ENCODE measurements around the gene GID8. TPM values are rescaled to one million over a fixed set of nuclear protein-coding genes. Genes with fewer than 3 reads are reported as not detected.

GID8 gene
- total RNA-seq, 1 donor from 2014 or later = 31.5 TPM

- no peak for DNase-seq (ENCODE audit: low spot score)
These were observed 31.3 kb downstream of the GID8 start for GRCh38 chr20:62969179-62969760.

- no peak for DNase-seq (ENCODE audit: low spot score)
These were observed 32.0 kb downstream of the GID8 start for GRCh38 chr20:62969939-62970306.

- no peak for DNase-seq (ENCODE audit: low spot score)
These were observed 32.6 kb downstream of the GID8 start for GRCh38 chr20:62970307-62971210.

DNA sequence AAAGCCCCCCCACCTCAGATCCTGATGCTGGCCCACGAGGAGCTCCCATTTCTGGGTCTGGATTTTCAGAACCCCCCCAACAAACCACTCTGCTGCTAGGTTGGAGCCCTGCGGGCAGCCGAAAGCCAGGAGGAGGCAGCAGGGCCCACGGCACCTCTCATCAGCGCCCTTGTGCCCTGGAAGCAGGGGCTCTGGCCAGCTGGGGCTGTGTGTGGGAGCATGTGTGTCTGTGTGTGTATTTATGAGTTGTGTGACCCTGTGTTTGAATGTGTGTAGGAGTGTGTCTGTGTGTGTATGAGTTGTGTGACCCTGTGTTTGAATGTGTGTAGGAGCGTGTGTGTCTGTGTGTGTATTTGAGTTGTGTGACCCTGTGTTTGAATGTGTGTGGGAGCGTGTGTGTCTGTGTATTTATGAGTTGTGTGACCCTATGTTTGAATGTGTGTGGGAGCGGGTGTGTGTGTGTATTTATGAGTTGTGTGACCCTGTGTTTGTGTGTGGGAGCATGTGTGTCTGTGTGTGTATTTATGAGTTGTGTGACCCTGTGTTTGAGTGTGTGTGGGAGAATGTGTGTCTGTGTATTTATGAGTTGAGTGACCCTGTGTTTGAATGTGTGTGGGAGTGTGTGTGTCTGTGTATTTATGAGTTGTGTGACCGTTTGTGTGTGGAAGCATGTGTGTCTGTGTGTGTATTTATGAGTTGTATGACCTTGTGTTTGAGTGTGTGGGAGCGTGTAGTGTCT lies 33.4 kb downstream of the GID8 start:
- DNase-seq (ENCODE audit: low spot score) = no peak

GRCh38 chr20:62971950-62972844 lies 34.2 kb downstream of the GID8 start:
- DNase-seq (ENCODE audit: low spot score) = peak; percentile 85

GRCh38 chr20:62972845-62973745 lies 35.1 kb downstream of the GID8 start:
- no peak for DNase-seq (ENCODE audit: low spot score)

GRCh38 chr20:62975251-62975760 lies 37.4 kb downstream of the GID8 start:
- DNase-seq (ENCODE audit: low spot score) = no peak

GRCh38 chr20:62975812-62976508 lies 38.0 kb downstream of the GID8 start:
- DNase-seq (ENCODE audit: low spot score) = no peak

DNA sequence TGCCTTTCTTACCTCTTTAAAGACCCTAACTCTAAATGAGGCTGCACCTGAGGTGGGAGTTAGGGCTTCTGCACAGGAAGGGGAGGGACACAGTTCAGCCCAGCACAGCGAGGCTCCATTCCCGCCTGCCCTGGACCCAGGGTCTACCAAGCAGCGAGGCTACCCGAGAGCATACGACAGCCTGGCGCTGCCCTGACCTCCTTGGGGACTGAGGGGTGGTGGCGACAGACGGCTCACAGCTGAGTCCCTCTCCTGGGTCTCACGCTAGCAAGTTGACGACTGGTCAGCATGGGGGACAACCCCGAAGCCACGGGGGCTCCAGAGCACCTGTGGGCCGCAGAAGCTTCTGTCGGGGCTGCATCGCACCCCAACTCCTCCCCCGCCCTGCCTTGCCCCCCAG lies 38.9 kb downstream of the GID8 start:
- DNase-seq (ENCODE audit: low spot score) = no peak

DNA sequence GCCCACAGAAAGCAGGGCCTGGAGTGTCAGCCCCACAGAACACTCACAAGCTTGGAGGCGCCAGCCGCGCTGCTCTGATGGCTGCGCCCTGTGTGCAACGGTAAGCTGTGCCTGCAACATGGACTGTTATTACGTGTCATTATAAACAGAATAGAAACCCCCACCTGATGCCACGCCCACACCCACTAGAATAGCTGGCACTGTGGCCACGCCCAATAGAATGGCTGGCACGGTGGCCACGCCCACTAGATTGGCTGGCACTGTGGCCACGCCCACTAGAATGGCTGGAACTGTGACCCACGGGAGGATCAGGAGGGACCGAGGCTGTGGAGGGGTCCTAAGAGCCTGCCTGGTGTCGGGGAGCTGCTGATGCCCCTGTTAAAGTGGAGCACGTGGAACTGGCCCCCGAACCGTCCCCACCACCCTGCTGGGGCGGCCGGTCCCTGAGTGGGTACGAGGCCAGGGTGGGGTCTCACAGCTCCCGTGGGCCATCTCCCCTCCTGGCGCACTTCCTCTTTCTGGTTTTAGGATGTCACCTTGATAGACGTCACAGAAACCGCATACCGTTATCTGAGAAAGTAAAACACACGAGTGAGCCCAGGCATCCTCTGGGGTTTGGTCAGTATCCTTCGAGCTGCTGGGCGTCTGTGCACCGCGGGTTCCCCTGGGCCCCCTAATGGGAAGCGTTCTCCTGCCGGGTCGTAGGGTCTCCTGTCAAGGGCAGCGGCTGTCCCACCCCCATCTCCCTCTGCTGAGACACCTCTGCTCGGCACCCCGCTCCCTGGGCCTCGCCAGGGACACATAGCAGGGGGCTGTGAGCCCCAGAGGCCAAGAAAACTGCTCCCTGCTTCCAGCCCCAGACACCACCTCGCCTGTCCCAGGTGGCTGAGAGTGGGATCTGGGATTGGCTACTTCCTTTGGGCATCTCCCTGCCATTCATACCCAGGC lies 39.9 kb downstream of the GID8 start:
- no peak for DNase-seq (ENCODE audit: low spot score)

DNA sequence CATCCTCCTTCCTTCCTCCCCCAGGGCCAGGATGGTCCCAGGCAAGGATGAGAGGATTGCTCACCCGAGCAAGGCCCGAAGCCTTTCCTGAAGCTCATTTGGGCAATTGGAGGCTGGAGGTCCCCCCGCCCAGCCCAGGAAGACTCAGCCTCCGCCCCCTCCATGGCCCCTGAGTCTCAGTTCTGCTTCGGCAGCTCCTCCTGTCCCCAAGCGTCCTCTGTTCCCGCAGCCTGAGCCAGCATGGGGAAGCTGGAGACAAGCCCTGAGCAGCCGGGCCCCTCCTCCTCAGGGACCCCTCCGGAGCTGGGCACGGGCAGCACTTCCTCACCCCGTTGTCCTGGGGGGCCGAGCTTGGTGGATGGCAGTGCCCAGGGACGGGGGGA lies 40.6 kb downstream of the GID8 start:
- no peak for DNase-seq (ENCODE audit: low spot score)

- no peak for DNase-seq (ENCODE audit: low spot score)
These were observed 41.4 kb downstream of the GID8 start for GRCh38 chr20:62979310-62979709.

DNA sequence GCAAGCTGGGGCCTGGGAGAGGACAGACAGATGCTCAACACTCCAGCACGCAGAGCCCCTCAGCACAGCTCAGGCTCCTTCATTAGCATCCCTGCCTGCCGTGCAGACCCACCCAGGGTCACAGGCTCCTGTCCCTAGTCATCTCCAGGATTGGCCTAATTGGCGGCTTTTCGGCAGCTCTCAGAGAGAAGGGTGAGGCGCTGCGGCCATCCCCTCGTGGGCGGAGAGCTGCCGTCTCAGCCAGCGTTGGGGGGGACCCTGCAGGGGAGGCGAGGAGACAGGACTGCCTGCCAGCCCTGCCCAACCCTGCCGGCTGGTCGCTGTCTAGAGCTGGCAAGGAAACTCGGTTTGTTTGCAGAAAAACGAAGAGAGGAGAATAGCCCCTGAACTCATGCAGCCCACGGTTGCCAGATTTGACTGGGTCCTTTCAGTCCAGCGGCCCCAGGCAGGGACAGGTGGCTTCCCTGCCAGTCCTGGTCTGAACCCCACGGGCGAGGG lies 42.0 kb downstream of the GID8 start:
- no peak for DNase-seq (ENCODE audit: low spot score)

GRCh38 chr20:62980380-62980960 lies 42.5 kb downstream of the GID8 start:
- no peak for DNase-seq (ENCODE audit: low spot score)

DNA sequence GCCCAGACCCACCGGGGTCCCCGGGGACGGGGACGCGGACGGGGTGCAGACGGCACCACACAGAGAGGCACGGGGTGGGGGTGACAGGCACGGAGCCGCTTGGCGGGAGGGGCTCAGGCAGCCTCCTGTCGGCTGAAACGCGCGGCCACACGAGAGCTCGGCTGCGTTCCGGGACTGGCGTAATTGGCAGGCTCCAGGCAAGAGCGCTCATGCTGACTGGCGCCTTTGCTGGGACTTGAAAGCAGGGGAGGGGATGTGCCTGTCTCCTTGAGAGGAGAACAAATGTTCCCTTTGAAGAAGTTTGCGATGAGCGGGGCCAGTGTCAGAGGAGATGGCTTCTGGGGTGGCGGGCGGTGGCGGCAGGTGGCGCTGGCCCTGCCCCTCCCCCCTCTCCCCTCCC lies 43.0 kb downstream of the GID8 start:
- no peak for DNase-seq (ENCODE audit: low spot score)

GRCh38 chr20:62982124-62983075 lies 44.5 kb downstream of the GID8 start:
- DNase-seq (ENCODE audit: low spot score) = no peak

DNA sequence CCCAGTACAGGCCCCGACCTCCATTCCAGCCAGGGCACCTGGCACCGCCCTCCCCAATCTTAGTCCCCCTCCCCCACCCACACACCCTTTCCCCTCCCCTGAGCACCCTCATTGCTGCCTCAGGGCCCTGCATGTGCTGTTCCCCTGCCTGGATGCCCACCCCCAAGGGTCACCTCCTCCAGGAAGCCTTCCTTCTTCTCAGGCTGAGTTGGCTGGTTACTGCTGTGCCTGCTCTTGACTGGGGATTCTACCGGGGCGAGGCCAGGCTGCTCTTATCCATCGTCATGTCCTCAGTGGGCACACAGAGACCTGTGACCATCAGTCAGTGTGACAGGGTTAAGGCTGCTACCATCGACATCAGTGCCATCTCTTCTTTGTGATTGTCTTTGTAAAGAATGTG lies 45.3 kb downstream of the GID8 start:
- no peak for DNase-seq (ENCODE audit: low spot score)
